Germinal center (tissue), 1 donor: ENCODE results near the gene RPS2.

Source experiments
- DNase-seq: peaks from one replicate; pipeline ENCODE4 v3.0.0; 2012; ENCODE audit warnings: mixed read lengths, low spot score

RPS2 gene

DNA sequence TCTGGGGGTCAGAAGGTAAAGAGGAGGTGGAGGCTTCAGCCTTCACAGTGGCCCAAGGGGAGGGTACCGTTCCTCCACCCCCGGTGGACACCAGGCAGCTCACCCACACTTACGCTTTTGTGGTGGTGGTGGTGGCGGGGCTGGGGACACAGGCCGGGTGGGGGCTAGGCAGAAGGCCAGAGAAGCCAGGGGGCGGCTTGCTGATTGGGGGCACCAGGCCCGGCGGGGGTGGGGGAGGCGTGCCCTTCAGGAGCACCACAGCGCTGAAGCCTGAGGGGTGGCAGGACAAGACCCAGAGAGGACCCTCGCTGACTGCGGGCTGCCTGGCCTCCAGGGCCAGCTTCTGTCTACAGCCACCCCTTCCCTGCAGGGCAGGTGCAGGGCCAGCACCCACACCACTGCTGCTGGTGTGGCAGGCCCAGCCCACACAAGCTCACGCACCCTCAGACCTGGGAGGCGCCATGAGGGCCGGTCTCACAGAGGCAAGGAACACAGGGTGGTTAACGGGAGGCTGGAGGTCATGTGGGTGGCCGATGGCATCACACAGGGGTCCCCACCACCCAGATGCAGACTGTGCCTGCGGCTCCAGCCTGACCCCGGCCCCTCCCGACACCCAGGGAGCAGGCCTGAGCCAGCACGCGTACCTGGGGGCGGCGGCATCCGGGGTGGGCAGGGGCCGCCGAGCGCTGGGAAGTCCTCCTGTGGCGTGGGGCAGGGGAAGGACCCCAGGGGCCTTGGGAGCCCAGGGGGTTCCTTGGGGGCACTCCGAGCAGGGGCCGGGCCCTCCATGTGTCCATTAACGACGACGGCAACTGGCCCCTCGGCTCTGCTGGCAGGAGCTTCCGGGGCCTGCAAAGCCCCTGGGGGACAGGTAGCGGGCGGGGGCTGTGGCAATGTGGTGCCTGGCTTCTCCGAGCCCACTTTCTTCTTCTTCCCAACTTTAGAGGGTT lies 34.5 kb upstream of the RPS2 start:
- DNase-seq, result no peak

- DNase-seq, result no peak
Measured at GRCh38 chr16:1998360-1998835, 33.8 kb upstream of the RPS2 start.

DNA sequence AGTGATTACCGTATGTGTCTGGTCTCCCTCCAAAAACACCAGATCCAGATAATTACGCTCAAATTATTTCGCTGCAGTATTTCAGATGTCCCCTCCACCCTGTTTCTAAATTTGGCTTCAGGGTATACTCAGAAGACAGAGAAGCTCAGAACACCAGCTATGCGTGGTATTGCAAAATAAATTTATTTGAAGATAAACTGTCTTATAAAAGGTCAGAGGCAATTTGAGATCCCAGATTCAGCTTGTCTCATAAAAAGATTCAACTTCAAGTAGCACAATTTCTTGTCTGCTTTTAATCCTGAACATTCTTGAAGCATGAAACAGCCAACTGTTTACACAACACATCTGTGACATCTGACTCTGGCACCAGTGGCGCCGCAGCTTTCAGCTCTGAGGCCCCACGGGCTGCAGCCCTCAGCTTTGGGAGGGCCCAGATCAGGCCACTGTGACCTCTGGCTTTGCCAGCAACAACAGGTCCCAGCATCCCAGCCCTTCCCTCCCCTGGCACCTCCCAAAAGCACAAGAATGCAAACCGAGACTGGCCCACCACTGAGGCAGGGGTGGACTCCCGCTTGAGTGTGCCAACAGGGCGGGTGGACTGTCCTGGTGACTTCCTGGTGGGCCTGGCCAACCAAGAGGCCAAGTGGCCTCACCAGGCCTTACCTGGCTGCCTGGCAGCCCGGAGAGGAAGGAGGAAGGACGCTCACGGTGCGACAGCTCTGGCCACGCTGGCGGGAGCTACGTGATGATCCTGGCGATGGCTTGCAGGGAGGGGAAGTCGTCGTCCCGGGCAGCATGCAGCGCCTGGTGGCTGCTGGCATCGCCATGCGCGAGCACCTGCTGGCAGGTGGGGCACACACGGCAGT lies 33.1 kb upstream of the RPS2 start:
- no peak for DNase-seq

GRCh38 chr16:1993731-1994131 lies 29.1 kb upstream of the RPS2 start:
- no peak for DNase-seq

DNA sequence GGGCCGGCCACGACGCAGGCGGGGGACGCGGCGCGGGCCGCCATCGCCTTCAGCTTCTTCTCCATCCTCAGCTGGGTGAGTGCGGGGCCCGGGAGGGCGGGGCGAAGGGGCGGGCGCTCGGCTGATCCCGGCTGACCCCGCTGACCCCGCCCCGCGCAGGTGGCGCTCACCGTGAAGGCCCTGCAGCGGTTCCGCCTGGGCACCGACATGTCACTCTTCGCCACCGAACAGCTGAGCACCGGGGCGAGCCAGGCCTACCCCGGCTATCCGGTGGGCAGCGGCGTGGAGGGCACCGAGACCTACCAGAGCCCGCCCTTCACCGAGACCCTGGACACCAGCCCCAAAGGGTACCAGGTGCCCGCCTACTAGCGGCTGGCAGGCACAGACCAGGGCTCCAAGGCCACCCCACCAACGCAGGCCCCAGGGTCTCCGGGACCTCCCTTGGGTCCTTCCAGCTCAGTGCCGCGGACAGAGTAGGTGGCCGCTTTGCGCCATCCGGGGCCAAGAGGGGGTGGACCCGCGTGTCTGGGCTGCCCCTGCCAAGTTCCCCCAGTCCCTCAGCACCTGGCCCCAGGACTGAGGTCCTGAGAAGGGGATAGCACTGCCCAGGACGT lies 28.2 kb upstream of the RPS2 start:
- no peak for DNase-seq

DNA sequence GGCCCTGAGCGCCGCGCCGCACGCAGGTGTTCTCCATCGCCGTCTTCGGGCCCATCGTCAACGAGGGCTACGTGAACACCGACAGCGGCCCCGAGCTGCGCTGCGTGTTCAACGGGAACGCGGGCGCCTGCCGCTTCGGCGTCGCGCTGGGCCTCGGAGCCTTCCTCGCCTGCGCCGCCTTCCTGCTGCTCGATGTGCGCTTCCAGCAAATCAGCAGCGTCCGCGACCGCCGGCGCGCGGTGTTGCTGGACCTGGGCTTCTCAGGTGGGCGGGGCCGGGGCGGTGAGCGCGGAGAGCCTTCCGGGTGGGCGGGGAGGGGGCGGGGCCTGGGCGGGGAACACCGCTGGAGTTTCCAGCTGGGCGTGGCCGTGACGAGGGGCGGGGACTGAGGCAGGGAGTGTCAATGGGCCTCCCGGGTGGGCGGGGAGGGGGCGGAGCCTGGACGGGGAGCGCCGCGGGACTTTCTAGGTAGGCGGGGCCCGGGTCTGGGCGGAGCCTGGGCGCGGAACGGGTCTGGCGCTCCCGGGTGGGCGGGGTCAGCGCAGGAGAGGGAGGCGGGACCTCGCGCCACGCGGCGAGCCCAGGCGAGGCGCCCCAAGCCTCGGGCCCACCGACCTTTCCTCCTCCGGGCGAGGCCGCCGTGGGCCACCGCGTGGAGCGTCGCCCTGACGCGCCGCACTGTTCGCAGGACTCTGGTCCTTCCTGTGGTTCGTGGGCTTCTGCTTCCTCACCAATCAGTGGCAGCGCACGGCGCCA lies 27.5 kb upstream of the RPS2 start:
- peak; percentile 98 for DNase-seq

- no peak for DNase-seq
Measured at GRCh38 chr16:1991588-1991947, 26.9 kb upstream of the RPS2 start.

DNA sequence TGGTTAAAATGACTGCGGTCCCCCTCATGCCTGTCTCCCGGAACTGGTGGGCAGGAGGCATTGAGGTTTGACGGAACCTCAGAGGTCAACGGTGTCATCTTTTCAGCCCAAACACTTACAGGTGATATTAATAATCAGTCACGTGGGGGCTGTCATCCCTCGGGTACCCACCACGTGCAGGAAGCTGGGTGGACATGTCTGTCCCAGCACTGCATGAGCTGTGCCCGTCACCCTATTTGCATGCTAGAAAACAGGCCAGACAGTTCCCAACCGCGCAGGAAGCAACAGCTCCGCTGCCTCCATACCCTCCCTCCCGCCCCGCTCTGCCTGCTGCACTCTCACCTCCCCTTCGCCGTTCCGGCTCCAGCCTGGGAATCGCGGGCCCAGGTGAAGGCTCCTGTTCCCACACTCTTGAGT lies 26.5 kb upstream of the RPS2 start:
- peak; percentile 82 for DNase-seq

GRCh38 chr16:1990351-1991134 lies 25.9 kb upstream of the RPS2 start:
- peak; percentile 48 for DNase-seq

- no peak for DNase-seq
Measured at GRCh38 chr16:1990101-1990350, 25.4 kb upstream of the RPS2 start.

GRCh38 chr16:1989209-1990100 lies 24.8 kb upstream of the RPS2 start, which contains the start of gene SYNGR3:
TSS of gene SYNGR3 (plus strand) at chr16:1989970. CDS start at chr16:1990103, 133 bp downstream.
- peak; percentile 41 for DNase-seq

DNA sequence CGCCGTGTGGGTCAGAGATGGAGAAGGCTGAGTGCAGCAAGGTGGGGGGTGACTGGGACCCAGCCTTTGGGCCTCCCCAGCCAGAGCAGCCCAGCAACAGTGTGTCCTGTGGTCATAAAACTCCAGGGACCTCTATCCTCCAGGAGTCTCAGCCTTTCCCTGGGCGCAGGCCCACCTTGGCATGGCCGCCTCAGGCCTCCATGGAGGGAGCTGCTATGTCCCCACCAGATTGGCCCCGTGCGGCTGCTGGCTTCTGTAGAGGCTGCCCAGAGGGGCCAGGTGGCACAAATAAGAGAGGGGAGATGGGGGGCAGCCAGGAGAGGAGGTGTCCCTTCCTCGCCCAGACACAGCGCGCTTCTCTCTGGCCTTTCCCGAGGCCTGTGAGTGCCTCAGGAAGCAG lies 22.6 kb upstream of the RPS2 start:
- no peak for DNase-seq

GRCh38 chr16:1985466-1986150 lies 21.0 kb upstream of the RPS2 start:
- DNase-seq, result no peak

GRCh38 chr16:1984347-1985225 lies 20.0 kb upstream of the RPS2 start:
- no peak for DNase-seq

GRCh38 chr16:1983544-1984346 lies 19.1 kb upstream of the RPS2 start, which contains the start of gene GFER:
TSS of gene GFER (plus strand) at chr16:1984193. CDS start at chr16:1984219, 26 bp downstream.
- peak; percentile 88 for DNase-seq

- no peak for DNase-seq
Measured at GRCh38 chr16:1982991-1983543, 18.4 kb upstream of the RPS2 start.

DNA sequence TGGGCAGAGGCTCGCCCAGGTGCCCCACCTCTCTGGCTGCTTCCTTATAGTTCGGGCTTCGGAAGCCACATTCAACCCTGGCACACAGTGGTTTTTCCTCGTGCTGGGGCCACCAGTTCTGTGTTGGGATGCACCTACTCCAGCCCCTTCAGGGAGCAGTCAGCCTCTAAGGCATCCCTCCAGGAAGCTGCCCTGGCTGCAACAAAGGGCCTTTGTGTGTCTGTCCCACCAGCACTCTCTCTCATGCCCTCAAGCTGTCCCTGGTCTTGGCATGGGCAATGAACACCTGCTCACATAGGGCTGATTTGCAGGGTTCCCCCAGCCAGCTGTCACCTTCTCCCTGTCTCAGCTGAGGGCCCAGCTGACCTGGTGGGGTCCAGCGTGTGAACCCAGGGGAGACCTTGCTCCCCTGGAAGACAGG lies 17.4 kb upstream of the RPS2 start:
- DNase-seq, result no peak
